SKM-1 (cell line): ENCODE measurements around the gene MTX2.
"Not testable (repeated sequence)": the region's sequence is repeated elsewhere in the genome, so short reads cannot be mapped to it uniquely, and the experiment has no call there.

Experiments used
- DNase-seq: peaks from one replicate; lab custom pipeline; 2025; ENCODE audit not compliant: unreplicated experiment; lab: John Stamatoyannopoulos, UW

Gene MTX2

DNA sequence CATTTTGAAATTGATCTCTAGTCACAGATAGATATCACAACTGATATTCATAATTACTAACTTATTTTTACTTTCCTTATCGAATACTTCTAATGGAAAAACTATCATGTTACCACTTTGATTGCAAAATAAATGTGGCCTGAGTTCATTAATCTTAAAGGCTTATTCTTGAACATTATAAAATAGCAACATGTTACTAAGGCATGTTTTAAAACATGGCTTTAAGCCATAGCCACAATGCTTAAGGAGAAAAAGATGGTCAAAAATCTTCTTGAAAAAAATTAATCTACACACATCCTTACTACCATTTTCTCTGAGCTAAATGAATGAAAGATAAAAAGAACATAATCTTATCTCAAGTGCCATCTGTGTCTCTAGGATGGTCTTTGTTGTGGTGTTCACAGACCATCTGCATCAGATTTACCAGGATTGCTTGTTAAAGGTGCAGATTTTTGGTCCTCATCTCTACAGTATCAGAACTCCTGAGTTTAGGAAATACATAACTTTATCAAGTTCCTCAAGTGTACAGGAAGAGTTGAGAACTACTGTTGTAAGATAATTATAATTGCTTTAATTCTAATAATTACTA is 15.3 kb downstream of the MTX2 start:
- DNase-seq = no peak

DNA sequence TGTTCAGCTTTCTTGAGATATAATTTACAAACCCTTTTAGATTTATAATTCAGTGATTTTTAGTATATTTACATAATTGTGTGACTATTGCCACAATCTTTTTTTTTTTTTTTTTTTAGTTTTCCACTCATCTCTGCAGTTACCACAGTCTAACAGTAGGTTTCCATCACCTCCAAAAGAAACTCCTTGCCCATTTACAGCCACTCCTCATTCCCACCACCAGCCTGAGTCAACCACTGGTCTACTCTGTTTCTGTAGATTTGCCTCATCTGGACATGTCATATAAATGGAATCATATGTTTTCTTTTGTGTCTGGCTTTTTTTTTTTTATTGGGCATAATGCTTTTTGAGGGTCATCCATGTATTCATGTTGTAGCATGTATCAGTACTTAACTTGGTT is 16.1 kb downstream of the MTX2 start:
- no peak for DNase-seq

DNA sequence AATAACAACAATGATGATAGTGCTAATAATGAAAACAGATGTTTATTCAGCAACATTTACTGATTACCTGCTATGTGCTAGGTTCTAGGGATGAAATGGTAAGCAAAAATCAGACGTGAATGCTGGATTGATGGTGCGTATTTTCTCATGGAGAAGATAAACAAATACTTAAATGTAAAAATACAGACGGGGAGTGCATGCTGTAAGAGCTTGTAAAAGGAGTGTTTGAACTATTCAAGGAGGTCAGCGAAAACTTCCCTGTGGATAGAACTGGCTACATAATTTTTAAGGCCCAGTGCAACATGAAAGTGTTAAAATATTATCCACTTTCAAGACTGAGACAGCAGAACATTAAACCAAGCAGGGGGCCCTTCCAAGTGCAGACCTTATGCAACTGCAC is 22.1 kb downstream of the MTX2 start:
- DNase-seq = no peak

DNA sequence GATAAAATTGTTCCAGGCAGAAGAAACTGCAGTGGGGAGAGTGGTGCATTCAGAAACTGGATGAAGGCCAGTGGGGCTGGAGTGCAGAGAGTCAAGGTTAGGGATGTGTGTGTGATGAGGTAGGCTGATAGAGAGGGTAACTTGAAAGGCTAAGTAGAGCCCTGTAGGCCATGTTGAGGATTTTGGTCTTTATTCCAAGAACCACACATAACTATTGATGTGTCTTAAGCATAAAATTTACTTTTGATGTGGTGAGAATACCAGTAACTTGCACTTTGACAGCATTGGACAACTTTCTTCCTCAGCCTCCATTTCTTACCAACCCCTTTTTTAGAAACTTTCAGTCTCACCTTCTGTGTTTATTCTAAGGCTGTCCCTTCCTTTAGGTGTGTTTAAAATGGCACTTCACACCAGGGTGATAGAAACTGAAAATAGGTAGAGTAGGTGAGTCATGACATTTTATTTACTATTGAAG is 22.6 kb downstream of the MTX2 start:
- no peak for DNase-seq

- DNase-seq = no peak
Observed at GRCh38 chr2:176292608-176293007, 23.4 kb downstream of the MTX2 start.

- DNase-seq = no peak
Observed at GRCh38 chr2:176293334-176293733, 24.1 kb downstream of the MTX2 start.

DNA sequence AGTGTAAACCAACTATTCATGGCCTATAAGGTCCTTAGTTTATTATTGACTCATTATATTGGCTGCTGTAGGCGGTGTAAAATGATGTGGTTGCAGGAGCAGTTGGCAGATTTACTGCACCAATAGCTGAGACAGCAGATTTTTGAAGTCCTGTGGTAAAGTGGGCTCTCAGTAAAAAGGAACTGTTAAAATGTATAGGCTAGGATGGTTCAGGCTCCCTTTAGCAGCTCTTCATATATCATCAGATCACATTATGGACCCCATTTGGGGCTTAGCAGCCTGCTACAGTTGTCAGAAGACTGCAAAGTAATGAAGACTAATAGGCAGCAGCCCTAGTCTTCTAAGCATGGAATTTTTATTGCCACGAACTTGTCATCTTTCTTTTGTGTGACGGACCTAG is 27.8 kb downstream of the MTX2 start:
- no peak for DNase-seq

- DNase-seq = no peak
Observed at GRCh38 chr2:176297737-176298136, 28.5 kb downstream of the MTX2 start.

DNA sequence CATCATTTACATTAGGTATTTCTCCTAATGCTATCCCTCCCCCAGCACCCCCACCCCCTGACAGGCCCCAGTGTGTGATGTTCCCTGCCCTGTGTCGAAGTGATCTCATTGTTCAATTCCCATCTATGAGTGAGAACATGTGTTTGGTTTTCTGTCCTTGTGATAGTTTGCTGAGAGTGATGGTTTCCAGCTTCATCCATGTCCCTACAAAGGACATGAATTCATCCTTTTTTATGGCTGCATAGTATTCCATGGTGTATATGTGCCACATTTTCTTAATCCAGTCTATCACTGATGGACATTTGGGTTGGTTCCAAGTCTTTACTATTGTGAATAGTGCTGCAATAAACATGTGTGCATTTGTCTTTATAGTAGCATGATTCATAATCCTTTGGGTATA is 36.8 kb downstream of the MTX2 start:
- not testable (repeated sequence) for DNase-seq

DNA sequence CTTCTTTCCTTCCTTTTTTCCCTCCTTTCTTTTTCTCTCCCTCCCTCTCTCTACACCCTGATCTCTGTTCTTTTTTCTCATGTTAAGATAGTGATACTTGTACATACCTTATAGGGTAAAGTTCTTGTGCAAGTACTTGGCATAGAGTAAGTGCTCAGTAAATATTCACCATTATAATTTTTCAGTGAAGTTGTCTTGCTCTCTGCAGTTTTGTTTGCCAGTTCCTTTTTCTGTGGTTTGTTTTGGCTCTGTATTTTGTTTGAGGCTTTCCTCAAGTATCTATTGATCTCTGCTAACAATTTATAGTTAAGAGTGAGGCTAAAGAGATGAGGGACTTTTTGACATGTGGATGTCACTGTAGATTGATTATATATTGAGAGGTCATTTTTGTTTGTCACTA is 48.0 kb downstream of the MTX2 start:
- no peak for DNase-seq

GRCh38 chr2:176317623-176318065 is 48.4 kb downstream of the MTX2 start:
- no peak for DNase-seq

DNA sequence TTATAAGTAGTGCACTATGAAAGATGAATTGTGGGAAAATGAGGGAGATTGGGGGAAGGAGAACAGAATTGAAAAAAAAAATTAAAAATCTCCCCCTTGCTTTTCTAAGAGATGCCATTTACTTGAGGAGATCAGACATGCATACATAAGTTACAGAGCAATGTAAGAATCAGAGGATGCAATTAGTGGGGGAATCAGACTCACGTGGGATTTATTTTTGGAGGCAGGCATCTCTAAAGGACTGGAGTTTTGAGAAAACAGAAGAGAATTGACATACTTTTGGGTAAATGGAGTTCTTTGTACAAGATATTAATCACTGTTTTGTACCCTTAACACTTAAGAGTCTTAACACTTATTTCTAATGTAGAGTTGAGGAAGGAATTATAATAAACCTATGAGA is 52.7 kb downstream of the MTX2 start:
- no peak for DNase-seq

GRCh38 chr2:176324862-176325261 is 55.6 kb downstream of the MTX2 start:
- DNase-seq = no peak

DNA sequence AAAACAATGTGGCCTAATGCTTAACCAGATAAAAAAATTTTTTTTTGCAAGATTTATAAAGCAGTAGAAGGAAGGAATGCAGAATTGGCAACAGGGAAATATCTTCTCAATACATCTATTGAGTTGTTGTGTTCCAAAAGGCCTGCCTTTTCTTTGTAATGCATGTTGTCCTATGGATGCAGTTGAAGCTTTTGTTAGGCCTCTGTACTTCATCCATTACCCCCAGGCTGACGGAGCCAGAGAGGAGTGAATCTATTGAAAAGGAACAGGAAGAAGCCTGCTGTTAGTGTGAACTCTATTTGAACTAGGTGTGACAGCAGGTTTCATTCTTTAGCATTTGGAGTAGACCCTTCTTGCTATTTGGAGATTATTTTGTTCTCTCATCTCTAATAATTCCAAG is 56.5 kb downstream of the MTX2 start:
- no peak for DNase-seq

GRCh38 chr2:176328149-176328548 is 58.9 kb downstream of the MTX2 start:
- no peak for DNase-seq

DNA sequence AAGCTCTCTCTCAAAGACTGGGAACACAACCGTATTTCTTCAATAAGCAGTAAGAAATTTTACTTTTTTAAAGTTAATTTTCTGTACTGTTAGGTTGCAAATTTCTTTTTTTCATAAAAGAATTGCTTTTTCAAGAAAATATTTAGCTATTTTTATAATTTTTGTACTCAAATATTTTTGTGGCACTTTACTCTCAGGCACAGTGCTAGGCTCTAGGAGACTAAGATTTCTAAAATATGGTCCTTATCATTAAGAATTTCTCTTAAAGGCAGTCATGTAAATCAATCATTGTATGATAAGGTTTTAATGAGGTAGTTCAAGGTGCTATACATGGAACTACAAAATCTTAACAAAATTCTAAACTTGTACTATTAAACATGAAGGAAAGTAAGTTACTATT is 61.4 kb downstream of the MTX2 start:
- DNase-seq = no peak

DNA sequence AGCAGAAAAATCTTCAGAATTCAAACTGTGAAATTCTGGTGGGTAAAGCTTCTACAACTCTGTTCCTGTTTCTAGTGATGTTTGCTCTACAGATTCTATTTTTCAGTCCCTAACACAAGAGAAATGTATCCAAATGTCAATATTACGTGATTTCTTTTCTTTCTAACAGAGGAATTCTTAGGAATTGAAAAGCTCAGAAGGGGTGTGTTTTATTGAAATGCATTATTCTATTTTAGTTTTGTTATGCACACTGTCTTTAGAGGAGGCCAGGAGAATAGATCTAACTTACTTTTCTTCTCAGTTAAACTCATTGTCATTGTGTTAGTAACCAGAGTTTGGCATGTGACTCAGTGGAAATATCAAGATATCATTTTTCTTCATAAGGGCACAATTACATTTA is 62.4 kb downstream of the MTX2 start:
- no peak for DNase-seq

DNA sequence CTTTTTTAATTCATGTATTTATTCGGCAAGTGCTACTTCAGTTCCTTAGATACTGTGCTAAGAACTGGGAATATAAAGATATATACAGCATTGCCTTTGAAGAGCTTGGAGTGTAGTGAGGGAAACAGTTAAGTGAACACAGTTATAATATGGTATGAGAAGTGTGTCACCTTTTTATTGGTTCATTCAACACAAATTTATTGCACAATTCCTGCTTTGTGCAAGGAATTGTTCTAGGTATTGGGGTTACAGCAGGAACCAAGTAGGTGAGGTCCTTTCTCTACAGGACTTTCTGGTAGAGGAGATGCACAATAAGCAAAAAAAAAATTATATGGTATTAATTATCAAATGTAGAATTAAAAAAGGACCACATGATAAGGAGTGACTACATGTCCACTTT is 65.5 kb downstream of the MTX2 start:
- no peak for DNase-seq

DNA sequence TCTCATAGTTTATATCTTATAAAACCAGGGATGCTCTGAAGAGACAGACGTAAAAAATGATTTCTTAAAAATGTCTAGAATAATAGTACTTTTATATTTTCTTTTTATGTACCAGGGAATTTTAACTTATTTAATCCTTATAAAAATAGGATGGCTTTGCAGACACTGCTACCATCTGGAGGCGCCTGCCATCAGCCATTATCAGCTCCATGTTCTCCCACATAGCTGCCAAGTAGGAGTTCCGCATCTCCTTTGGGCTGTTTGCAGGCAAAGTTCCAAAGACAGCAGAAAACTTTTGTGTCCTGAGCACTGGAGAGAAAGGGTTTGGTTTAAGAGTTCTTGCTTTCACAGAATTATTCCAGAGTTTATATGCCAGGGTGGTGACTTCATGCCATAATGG is 69.2 kb downstream of the MTX2 start:
- DNase-seq = no peak

- no peak for DNase-seq
Observed at GRCh38 chr2:176339208-176339607, 70.0 kb downstream of the MTX2 start.

GRCh38 chr2:176356251-176356650 is 87.0 kb downstream of the MTX2 start:
- no peak for DNase-seq

- no peak for DNase-seq
Observed at GRCh38 chr2:176364273-176364977, 95.2 kb downstream of the MTX2 start.

- no peak for DNase-seq
Observed at GRCh38 chr2:176368349-176368748, 99.1 kb downstream of the MTX2 start.
